Measurements from ENCODE around the gene FDXR.
A peak's percentile ranks its signal among the peaks of the same experiment; 100 is the strongest.
"Not testable (repeated sequence)": the region's sequence is repeated elsewhere in the genome, so short reads cannot be mapped to it uniquely, and the experiment has no call there.

Gene FDXR

DNA sequence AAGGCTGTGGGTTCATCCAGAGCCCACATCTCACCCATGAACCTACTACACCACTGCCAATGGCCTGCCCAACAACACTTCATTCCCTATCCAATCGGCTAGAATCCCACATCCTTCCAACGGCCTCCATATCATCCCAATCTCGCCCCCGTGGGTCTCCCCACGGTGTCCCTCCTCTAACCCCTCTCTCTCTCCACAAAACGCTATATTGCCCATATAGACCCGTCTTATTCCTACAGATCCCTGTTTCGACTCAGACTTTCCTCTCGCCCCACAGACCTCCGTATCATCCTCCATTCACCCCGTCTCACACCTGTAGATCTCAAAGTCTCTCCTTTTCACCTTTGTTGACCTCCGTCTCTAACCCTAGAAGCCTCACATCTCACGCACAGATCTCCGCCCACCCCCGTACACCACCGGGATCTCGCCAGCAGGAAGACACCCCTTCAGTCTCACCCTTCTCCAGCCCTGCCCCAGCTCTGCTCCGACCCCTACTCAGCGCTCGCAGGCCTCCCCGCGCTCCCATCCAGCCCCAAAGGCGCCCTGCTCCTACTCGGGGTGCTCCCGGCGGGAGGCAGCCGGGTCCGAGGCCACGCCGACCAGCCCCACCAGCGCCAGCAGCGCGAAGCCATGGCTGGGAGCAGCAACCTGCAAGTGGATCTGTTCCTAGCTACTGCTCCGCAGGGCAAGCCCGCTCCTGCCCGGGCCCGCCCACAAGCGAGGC is at the start of gene FDXR:
Gene FDXR, minus strand, starts transcription at position 682 of the 724 bp plus-strand sequence. Its CDS starts 50 bp downstream, at position 632.
- no peak for DNase-seq

- no peak for DNase-seq
Observed at GRCh38 chr17:74922172-74922571, 49.4 kb upstream of the FDXR start.

- DNase-seq: no peak
Observed at GRCh38 chr17:74921769-74922168, 49.0 kb upstream of the FDXR start.

GRCh38 chr17:74921026-74921681 is 48.4 kb upstream of the FDXR start:
- DNase-seq: no peak

- no peak for DNase-seq
Observed at GRCh38 chr17:74920642-74921025, 47.8 kb upstream of the FDXR start.

DNA sequence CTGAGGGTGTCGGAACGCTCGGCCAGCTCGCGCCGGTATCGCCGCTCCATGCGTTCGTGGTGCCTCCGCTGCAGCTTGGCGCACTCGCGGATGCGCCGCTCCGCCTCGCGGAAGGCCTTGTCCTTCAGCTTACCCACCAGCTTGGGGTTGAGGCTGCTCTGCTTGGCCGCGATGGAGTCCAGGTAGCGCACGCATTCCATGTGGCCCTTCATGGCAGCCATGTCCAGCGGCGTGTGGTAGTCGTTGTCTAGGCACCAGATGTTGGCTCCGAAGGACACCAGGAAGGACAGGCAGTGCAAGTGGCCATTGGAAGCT is 47.5 kb upstream of the FDXR start:
- no peak for DNase-seq

- no peak for DNase-seq
Observed at GRCh38 chr17:74919440-74920305, 46.9 kb upstream of the FDXR start.

DNA sequence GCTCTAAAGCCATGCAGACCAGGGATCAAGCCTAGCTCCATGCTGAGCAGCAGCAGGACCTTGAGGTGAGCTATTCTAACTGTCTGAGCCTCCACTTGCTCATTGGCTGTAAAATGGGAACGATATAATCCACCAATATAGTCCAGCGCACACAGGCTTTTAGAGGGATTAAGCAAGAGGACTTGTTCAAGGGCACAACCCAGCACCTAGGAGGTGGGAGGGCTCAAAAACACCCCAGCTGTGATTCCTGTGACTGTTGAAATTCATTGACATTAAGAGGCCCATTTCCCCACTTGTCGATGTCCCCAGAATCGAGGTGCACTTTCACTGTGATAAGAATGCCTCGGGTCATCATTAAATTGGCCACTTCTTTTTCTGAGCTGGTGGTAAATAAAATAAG is 46.1 kb upstream of the FDXR start:
- DNase-seq: no peak

- DNase-seq: no peak
Observed at GRCh38 chr17:74917430-74917829, 44.6 kb upstream of the FDXR start.

- no peak for DNase-seq
Observed at GRCh38 chr17:74916851-74917199, 44.0 kb upstream of the FDXR start.

DNA sequence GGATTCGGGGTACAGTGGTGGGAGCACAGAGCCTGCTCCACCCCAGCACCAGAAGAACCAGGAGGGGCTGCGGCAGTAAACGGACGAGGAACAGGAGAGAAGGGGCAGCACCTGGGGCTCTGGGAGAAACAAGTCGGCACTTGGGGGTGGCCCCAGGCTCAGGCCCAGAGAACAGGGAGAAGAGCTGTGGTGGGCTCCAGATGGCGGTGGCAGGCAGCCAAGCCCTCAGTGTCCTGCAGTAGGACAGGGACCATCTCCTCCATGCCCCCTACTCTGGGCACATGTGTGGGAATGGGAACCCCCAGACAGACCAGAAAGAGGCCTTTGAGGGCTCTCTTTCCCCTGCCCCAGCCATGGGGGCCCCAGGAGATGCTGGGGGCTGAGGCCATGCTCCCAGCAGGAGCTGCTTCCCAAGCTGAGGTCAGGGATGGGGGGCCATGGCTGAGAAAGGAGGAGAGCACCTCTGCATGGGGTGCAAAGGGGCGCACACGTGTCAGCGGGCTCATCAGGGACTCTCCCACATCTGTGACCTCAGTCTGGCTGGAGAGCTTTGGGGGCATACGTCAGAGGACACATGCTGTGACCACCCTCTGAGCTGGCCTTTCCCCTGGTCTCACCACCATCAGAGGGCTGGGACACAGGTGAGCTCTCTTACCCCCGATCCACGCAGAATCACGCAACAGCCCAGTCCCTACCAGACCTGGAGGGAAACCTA is 43.5 kb upstream of the FDXR start:
- no peak for DNase-seq

DNA sequence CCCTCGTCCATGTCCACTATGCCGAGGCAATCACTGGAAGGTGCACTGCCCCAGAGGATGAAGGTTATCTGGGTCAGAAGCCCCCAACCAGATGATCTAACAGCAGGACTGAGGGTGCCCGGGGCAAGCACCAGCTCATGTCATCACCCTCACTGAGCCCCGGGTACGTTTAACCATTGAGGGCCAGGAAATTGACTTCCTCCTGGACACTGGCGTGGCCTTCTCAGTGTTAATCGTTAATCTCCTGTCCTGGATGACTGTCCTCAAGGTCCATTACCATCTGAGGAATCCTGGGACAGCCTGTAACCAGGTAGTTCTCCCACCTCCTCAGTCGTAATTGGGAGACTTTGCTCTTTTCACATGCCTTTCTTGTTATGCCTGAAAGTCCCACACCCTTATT is 38.6 kb upstream of the FDXR start:
- not testable (repeated sequence) for DNase-seq

DNA sequence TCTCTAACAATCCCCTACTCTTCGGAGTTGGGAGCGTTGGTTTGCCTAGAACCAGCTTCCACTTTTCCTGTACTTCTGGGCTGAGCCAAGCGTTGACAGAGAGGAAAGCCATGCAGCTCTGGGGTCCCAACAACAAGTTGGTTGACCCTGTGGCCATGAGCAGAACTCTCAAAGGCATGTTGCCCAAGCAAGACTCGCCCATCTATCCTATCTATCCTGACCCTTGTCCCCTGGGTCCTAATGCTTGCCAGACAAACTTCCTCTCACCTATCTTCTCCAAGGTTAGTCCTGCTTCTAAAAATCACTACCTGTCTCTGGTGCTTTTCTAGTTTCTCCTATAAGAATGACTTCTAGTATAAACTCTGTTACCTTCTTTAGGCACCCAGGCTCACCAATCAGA is 36.3 kb upstream of the FDXR start:
- not testable (repeated sequence) for DNase-seq

DNA sequence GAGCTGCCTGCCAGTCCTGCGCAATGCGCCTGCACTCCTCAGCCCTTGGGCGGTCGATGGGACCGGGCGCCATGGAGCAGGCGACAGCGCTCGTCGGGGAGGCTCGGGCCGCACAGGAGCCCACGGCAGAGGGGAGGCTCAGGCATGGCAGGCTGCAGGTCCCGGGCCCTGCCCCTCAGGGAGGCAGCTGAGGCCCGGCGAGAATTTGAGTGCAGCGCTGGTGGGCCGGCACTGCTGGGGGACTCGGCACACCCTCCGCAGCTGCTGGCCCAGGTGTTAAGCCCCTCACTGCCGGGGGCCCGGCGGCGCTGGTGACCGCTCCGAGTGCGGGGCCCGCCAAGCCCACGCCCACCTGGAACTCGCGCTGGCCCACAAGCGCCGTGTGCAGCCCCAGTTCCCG is 34.2 kb upstream of the FDXR start:
- DNase-seq: no peak

DNA sequence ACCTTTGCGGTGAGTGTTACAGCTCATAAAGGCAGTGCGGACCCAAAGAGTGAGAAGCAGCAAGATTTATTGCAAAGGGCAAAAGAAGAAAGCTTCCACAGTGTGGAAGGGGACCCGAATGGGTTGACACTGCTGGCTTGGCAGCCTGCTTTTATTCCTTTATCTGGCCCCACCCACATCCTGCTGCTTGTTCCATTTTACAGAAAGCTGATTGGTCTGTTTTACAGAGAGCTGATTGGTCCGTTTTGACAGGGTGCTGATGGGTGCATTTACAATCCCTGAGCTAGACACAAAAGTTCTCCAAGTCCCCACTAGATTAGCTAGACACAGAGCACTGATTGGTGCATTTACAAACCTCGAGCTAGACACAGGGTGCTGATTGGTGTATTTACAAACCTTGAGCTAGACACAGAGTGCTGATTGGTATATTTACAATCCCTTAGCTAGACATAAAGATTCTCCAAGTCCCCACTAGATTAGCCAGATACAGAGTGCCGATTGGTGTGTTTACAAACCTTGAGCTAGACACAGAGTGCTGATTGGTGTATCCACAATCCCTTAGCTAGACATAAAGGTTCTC is 33.5 kb upstream of the FDXR start:
- DNase-seq: not testable (repeated sequence)

GRCh38 chr17:74904687-74905409 is 32.1 kb upstream of the FDXR start:
- DNase-seq: peak; percentile 33

- DNase-seq: no peak
Observed at GRCh38 chr17:74903671-74904070, 30.9 kb upstream of the FDXR start.

GRCh38 chr17:74903034-74903433 is 30.2 kb upstream of the FDXR start:
- no peak for DNase-seq

GRCh38 chr17:74901353-74902135 is 28.8 kb upstream of the FDXR start:
- no peak for DNase-seq

DNA sequence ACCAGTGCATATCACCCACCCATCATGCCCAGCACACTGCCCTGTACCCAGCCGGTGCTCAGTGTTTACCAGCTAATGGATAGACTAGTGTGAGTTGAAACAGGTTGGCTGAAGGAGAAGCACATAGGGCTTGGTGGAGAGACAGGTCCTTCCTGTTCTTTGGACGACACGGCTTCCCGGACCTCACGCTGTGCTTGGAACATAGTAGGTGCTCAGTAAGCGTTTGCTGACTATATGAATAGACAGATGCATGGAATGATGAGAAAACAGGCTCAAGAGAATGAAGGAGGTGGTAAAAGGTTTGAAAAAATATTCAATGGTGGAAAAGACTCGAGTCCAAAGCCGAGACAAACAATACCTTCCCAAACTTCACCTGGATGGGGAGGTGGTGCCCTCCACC is 27.4 kb upstream of the FDXR start:
- no peak for DNase-seq

DNA sequence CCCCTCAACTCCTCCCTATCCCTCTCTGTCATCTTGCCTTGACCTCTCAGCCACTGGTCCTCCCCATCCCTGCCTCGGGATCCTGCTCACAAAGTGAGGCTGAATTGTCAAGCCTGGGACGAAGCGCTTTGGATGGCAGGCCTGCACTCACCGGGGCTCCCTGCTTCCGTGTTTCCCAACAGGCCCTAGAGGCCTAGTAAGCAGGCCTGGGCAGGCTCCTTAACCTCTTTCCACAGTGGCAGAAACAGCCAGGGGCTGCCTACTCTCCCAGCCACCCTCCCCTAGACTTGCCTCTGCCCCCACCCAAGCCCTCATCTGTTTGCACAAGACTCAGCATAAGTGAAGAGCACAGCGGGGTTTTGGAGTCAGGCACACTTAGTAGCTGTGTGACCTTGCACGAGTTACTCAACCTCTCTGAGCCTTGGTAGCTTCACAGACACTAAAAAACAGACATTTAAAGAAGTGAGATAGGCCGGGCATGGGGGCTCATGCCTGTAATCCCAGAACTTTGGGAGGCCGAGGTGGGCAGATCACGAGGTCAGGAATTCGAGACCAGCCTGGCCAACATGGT is 25.7 kb upstream of the FDXR start:
- DNase-seq: no peak

Measured in stimulated activated CD4-positive, alpha-beta T cell treated with anti-CD3 and anti-CD28 coated beads, Interleukin-1b, Interleukin-23, amount 100 ng/mL, for 48 hours (primary cell).